NCI-H82 (cell line): ENCODE data around the gene TRIM56.
"Not testable (repeated sequence)": the region's sequence is repeated elsewhere in the genome, so short reads cannot be mapped to it uniquely, and the experiment has no call there.

Experiments used
- DNase-seq: peaks from one replicate; lab custom pipeline; 2025; lab: John Stamatoyannopoulos, UW

Gene TRIM56

GRCh38 chr7:101085162-101085964 is at the start of gene TRIM56:
Gene TRIM56 (plus strand): TSS chr7:101085481. CDS start chr7:101087313, 1,832 bp downstream.
- peak; percentile 22 for DNase-seq

GRCh38 chr7:101035941-101036340 is 49.3 kb upstream of the TRIM56 start:
- DNase-seq, result no peak

GRCh38 chr7:101041283-101041682 is 44.0 kb upstream of the TRIM56 start:
- not testable (repeated sequence) for DNase-seq

- no peak for DNase-seq
Measured at GRCh38 chr7:101058355-101058754, 26.9 kb upstream of the TRIM56 start.

GRCh38 chr7:101059620-101059942 is 25.7 kb upstream of the TRIM56 start:
- no peak for DNase-seq

- DNase-seq, result no peak
Measured at GRCh38 chr7:101060992-101061391, 24.3 kb upstream of the TRIM56 start.

- DNase-seq, result not testable (repeated sequence)
Measured at GRCh38 chr7:101064176-101064550, 21.1 kb upstream of the TRIM56 start.

GRCh38 chr7:101065162-101065561 is 20.1 kb upstream of the TRIM56 start:
- not testable (repeated sequence) for DNase-seq

GRCh38 chr7:101066141-101066832 is 19.0 kb upstream of the TRIM56 start:
- DNase-seq, result no peak

- DNase-seq, result no peak
Measured at GRCh38 chr7:101066833-101067177, 18.5 kb upstream of the TRIM56 start.

GRCh38 chr7:101068401-101068800 is 16.9 kb upstream of the TRIM56 start:
- DNase-seq, result no peak

GRCh38 chr7:101071362-101072104 is 13.7 kb upstream of the TRIM56 start:
- DNase-seq, result not testable (repeated sequence)

- no peak for DNase-seq
Measured at GRCh38 chr7:101075646-101076045, 9.6 kb upstream of the TRIM56 start.

GRCh38 chr7:101076183-101076582 is 9.1 kb upstream of the TRIM56 start:
- not testable (repeated sequence) for DNase-seq

- DNase-seq, result peak; percentile 78
Measured at GRCh38 chr7:101077303-101078086, 7.8 kb upstream of the TRIM56 start.

- DNase-seq, result no peak
Measured at GRCh38 chr7:101081432-101081831, 3.8 kb upstream of the TRIM56 start.

- DNase-seq, result no peak
Measured at GRCh38 chr7:101084865-101085161, 468 bp upstream of the TRIM56 start.

GRCh38 chr7:101087334-101088068 is 2.2 kb downstream of the TRIM56 start:
- DNase-seq, result no peak

- DNase-seq, result no peak
Measured at GRCh38 chr7:101088069-101088425, 2.8 kb downstream of the TRIM56 start.

- DNase-seq, result no peak
Measured at GRCh38 chr7:101088858-101089529, 3.7 kb downstream of the TRIM56 start.

GRCh38 chr7:101089876-101090275 is 4.6 kb downstream of the TRIM56 start:
- no peak for DNase-seq
